Upper lobe of right lung (tissue), 1 donor: ENCODE results near the gene JADE2. TPM values are rescaled to one million over a fixed set of nuclear protein-coding genes. Genes with fewer than 3 reads are reported as not detected.

Source experiments
- ATAC-seq: fragments of 200-7000 bp; cut with Tn5 transposase; one replicate; pipeline ENCODE4 v1.9.1; 2020; ENCODE audit warnings: mild to moderate bottlenecking, moderate library complexity
- DNase-seq: peaks from one replicate; pipeline ENCODE4 v3.0.0-alpha.2; 2020
- H3K27ac ChIP-seq: fragments of 200-600 bp; one replicate; pipeline ENCODE4 v1.8.0; 2022
- H3K27me3 ChIP-seq: fragments of 200-600 bp; one replicate; pipeline ENCODE4 v1.8.0; 2022; ENCODE audit warnings: mild to moderate bottlenecking
- H3K36me3 ChIP-seq: fragments of 200-600 bp; one replicate; pipeline ENCODE4 v1.8.0; 2022
- H3K4me1 ChIP-seq: fragments of 200-600 bp; one replicate; pipeline ENCODE4 v1.8.0; 2022
- H3K4me3 ChIP-seq: fragments of 200-600 bp; one replicate; pipeline ENCODE4 v1.8.0; 2022; ENCODE audit warnings: mild to moderate bottlenecking
- H3K9me3 ChIP-seq: fragments of 200-600 bp; one replicate; pipeline ENCODE4 v1.8.0; 2022
- CTCF ChIP-seq: fragments of 200-600 bp; IDR thresholded peaks from one replicate; pipeline ENCODE4 v1.8.0; 2022; ENCODE audit warnings: antibody characterized with exemption
- intact Hi-C: fragments of 100-400 bp; cut with DNase I; formaldehyde crosslinking; loops from one replicate; pipeline ENCODE4 v1.11.0; 2022
- total RNA-seq: library from RNA; stranded (reverse); fragmentation: NEBNext Ultra II Directional; extraction: Animal tissue kit (Norgen Biotek cat#: 25700); gene quantifications from one replicate; pipeline ENCODE4 v1.2.1, GENCODE V29; 2021
- donor health status: DM: no; HTN: yes; CAD: no; lungs with severe emphysema.

JADE2 gene
- total RNA-seq, 1 donor from 2014 or later, result 86.7 TPM

GRCh38 chr5:134569758-134570364 is 44.4 kb downstream of the JADE2 start:
- intact Hi-C loops, result no loop called here
- H3K4me1 ChIP-seq, result peaks cover 34% of the 10 kb centered on the region
- H3K9me3 ChIP-seq, result no peaks in the 10 kb centered on the region
- DNase-seq (no peak), ATAC-seq (no peak)
- H3K4me3 ChIP-seq, result no peak overlapping the region
- H3K27ac ChIP-seq, result peak overlapping the region; percentile 58
- H3K36me3 ChIP-seq, result peaks cover 100% of the 10 kb centered on the region
- no peaks in the 10 kb centered on the region for H3K27me3 ChIP-seq
- TF ChIP-seq CTCF, result no peak

- no peak for ATAC-seq
- no peak for DNase-seq
- H3K4me1 ChIP-seq, result peaks cover 34% of the 10 kb centered on the region
- H3K36me3 ChIP-seq, result peaks cover 100% of the 10 kb centered on the region
- intact Hi-C loops, result no loop called here
- H3K4me3 ChIP-seq, result no peak overlapping the region
- no peaks in the 10 kb centered on the region for H3K9me3 ChIP-seq
- no peaks in the 10 kb centered on the region for H3K27me3 ChIP-seq
- H3K27ac ChIP-seq, result no peak overlapping the region
- TF ChIP-seq CTCF, result no peak
Observed at GRCh38 chr5:134570365-134570758, 44.9 kb downstream of the JADE2 start.

GRCh38 chr5:134570886-134571285 is 45.4 kb downstream of the JADE2 start:
- ATAC-seq, result no peak
- H3K9me3 ChIP-seq, result no peaks in the 10 kb centered on the region
- no peak for TF ChIP-seq CTCF
- no peak for DNase-seq
- intact Hi-C loops, result no loop called here
- peaks cover 34% of the 10 kb centered on the region for H3K4me1 ChIP-seq
- peaks cover 100% of the 10 kb centered on the region for H3K36me3 ChIP-seq
- no peak overlapping the region for H3K4me3 ChIP-seq
- no peaks in the 10 kb centered on the region for H3K27me3 ChIP-seq
- no peak overlapping the region for H3K27ac ChIP-seq

- no peak overlapping the region for H3K27ac ChIP-seq
- no peak for ATAC-seq
- no peak for TF ChIP-seq CTCF
- H3K4me3 ChIP-seq, result no peak overlapping the region
- H3K36me3 ChIP-seq, result peaks cover 100% of the 10 kb centered on the region
- no peaks in the 10 kb centered on the region for H3K9me3 ChIP-seq
- DNase-seq, result no peak
- H3K4me1 ChIP-seq, result peaks cover 34% of the 10 kb centered on the region
- intact Hi-C loops, result no loop called here
- H3K27me3 ChIP-seq, result no peaks in the 10 kb centered on the region
Observed at GRCh38 chr5:134571693-134572405, 46.4 kb downstream of the JADE2 start.

- H3K27ac ChIP-seq, result no peak overlapping the region
- ATAC-seq (no peak), DNase-seq (no peak)
- TF ChIP-seq CTCF, result no peak
- H3K27me3 ChIP-seq, result no peaks in the 10 kb centered on the region
- H3K4me1 ChIP-seq, result peaks cover 34% of the 10 kb centered on the region
- H3K9me3 ChIP-seq, result no peaks in the 10 kb centered on the region
- intact Hi-C loops, result no loop called here
- H3K36me3 ChIP-seq, result peaks cover 100% of the 10 kb centered on the region
- H3K4me3 ChIP-seq, result no peak overlapping the region
Observed at GRCh38 chr5:134572811-134573210, 47.3 kb downstream of the JADE2 start.
